ENCODE data around the gene RELN. TPM values are rescaled to one million over a fixed set of nuclear protein-coding genes. Genes with fewer than 3 reads are reported as not detected.

Gene RELN
- total and polyA plus RNA-seq, 2 donors (not counting 1 experiment from before 2014, with no cell fraction given) = not detected

GRCh38 chr7:103686763-103687162 is 302.7 kb downstream of the RELN start:
- no peaks in the 10 kb centered on the region for H3K4me1 ChIP-seq (ENCODE audit: control insufficient read depth in 2 of 2, insufficient read depth in 2 of 2, low read length in 2 of 2)
- ChIA-PET POLR2A (no interaction called here), CTCF (no interaction called here)
- no peak overlapping the region for H3K4me3 Mint-ChIP-seq
- H3K9ac ChIP-seq (ENCODE audit: low read length) = no peak overlapping the region
- H3K36me3 ChIP-seq (replicated peaks in 1 of 2; ENCODE audit: control extremely low read depth in 1 of 2, control insufficient read depth in 1 of 2, extremely low read depth in 1 of 2, insufficient read depth in 2 of 2, low read length in 1 of 2) = no peaks in the 10 kb centered on the region
- no peaks in the 10 kb centered on the region for H3K27me3 ChIP-seq (replicated peaks in 1 of 4; ENCODE audit: control extremely low read depth in 1 of 4, control insufficient read depth in 3 of 4, insufficient read depth in 4 of 4, low read length in 3 of 4)
- ATAC-seq (ENCODE audit: low read depth) (no peak), DNase-seq (no peak)
- H3K4me2 ChIP-seq (replicated peaks; ENCODE audit: low read depth, low read length, poor library complexity, severe bottlenecking) = no peak overlapping the region
- no peaks in the 10 kb centered on the region for H3K79me2 ChIP-seq (ENCODE audit: control insufficient read depth, insufficient read depth, low read length)
- no peak for TF ChIP-seq EZH2 (IDR thresholded peaks at IDR 0.05; ENCODE audit: borderline replicate concordance, insufficient read depth, low read depth, low read length, poor library complexity, severe bottlenecking)
- TF ChIP-seq, protein P1, sequence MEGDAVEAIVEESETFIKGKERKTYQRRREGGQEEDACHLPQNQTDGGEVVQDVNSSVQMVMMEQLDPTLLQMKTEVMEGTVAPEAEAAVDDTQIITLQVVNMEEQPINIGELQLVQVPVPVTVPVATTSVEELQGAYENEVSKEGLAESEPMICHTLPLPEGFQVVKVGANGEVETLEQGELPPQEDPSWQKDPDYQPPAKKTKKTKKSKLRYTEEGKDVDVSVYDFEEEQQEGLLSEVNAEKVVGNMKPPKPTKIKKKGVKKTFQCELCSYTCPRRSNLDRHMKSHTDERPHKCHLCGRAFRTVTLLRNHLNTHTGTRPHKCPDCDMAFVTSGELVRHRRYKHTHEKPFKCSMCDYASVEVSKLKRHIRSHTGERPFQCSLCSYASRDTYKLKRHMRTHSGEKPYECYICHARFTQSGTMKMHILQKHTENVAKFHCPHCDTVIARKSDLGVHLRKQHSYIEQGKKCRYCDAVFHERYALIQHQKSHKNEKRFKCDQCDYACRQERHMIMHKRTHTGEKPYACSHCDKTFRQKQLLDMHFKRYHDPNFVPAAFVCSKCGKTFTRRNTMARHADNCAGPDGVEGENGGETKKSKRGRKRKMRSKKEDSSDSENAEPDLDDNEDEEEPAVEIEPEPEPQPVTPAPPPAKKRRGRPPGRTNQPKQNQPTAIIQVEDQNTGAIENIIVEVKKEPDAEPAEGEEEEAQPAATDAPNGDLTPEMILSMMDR (IDR thresholded peaks at IDR 0.05) = no peak
- H2AFZ ChIP-seq (ENCODE audit: insufficient read depth, low read depth, low read length, poor library complexity, severe bottlenecking) = no peak overlapping the region
- no peaks in the 10 kb centered on the region for H3K9me3 ChIP-seq (ENCODE audit: control extremely low read depth in 1 of 3, control insufficient read depth in 2 of 3, insufficient read depth in 1 of 3, low read length in 2 of 3)
- H3K27ac Mint-ChIP-seq = no peak overlapping the region
- H3K9me3 Mint-ChIP-seq (ENCODE audit: insufficient read depth) = no peaks in the 10 kb centered on the region
- H3K27ac ChIP-seq (ENCODE audit: low read length in 2 of 2) = no peak overlapping the region
- H3K4me3 ChIP-seq (ENCODE audit: control extremely low read depth in 1 of 5, extremely low read depth in 1 of 5, insufficient read depth in 1 of 5, low read depth in 2 of 5, low read length in 4 of 5) = no peak overlapping the region
- H4K20me1 ChIP-seq (ENCODE audit: control insufficient read depth, insufficient read depth, low read length, poor library complexity, severe bottlenecking) = no peaks in the 10 kb centered on the region
- WGBS (ENCODE audit: insufficient coverage) = no CpG with 5 or more reads among the region's 2 CpGs
- peaks cover 8% of the 10 kb centered on the region for H3K27me3 Mint-ChIP-seq
- H3K4me1 Mint-ChIP-seq = no peaks in the 10 kb centered on the region
- intact Hi-C loops (cut with micrococcal nuclease) = no loop called here

- H3K4me1 Mint-ChIP-seq = no peaks in the 10 kb centered on the region
- TF ChIP-seq, protein P1 (IDR thresholded peaks at IDR 0.05) = no peak
- TF ChIP-seq EZH2 (IDR thresholded peaks at IDR 0.05; ENCODE audit: borderline replicate concordance, insufficient read depth, low read depth, low read length, poor library complexity, severe bottlenecking) = no peak
- CTCF ChIA-PET = no interaction called here
- intact Hi-C loops (cut with micrococcal nuclease) = no loop called here
- Histone ChIP-seq H3K27ac (ENCODE audit: low read length in 2 of 2) (no peak overlapping the region), H3K4me2 (replicated peaks; ENCODE audit: low read depth, low read length, poor library complexity, severe bottlenecking) (no peak overlapping the region), H3K9me3 (ENCODE audit: control extremely low read depth in 1 of 3, control insufficient read depth in 2 of 3, insufficient read depth in 1 of 3, low read length in 2 of 3) (no peaks in the 10 kb centered on the region), H4K20me1 (ENCODE audit: control insufficient read depth, insufficient read depth, low read length, poor library complexity, severe bottlenecking) (no peaks in the 10 kb centered on the region), H3K9ac (ENCODE audit: low read length) (no peak overlapping the region), H3K36me3 (replicated peaks in 1 of 2; ENCODE audit: control extremely low read depth in 1 of 2, control insufficient read depth in 1 of 2, extremely low read depth in 1 of 2, insufficient read depth in 2 of 2, low read length in 1 of 2) (no peaks in the 10 kb centered on the region), H2AFZ (ENCODE audit: insufficient read depth, low read depth, low read length, poor library complexity, severe bottlenecking) (no peak overlapping the region), H3K27me3 (replicated peaks in 1 of 4; ENCODE audit: control extremely low read depth in 1 of 4, control insufficient read depth in 3 of 4, insufficient read depth in 4 of 4, low read length in 3 of 4) (no peaks in the 10 kb centered on the region), H3K79me2 (ENCODE audit: control insufficient read depth, insufficient read depth, low read length) (no peaks in the 10 kb centered on the region), H3K4me1 (ENCODE audit: control insufficient read depth in 2 of 2, insufficient read depth in 2 of 2, low read length in 2 of 2) (no peaks in the 10 kb centered on the region), H3K4me3 (ENCODE audit: control extremely low read depth in 1 of 5, extremely low read depth in 1 of 5, insufficient read depth in 1 of 5, low read depth in 2 of 5, low read length in 4 of 5) (no peak overlapping the region)
- peaks cover 8% of the 10 kb centered on the region for H3K27me3 Mint-ChIP-seq
- WGBS (ENCODE audit: insufficient coverage) = no CpG with 5 or more reads among the region's 2 CpGs
- ATAC-seq (ENCODE audit: low read depth) (no peak), DNase-seq (no peak)
- H3K9me3 Mint-ChIP-seq (ENCODE audit: insufficient read depth) = no peaks in the 10 kb centered on the region
- H3K27ac Mint-ChIP-seq = no peak overlapping the region
- POLR2A ChIA-PET = no interaction called here
- no peak overlapping the region for H3K4me3 Mint-ChIP-seq
Measured at GRCh38 chr7:103686064-103686463, 303.4 kb downstream of the RELN start.

Data from B cell (primary cell).